Esophagus mucosa (tissue), 1 donor: ENCODE measurements around the gene WDR38. TPM values are rescaled to one million over a fixed set of nuclear protein-coding genes. Genes with fewer than 3 reads are reported as not detected.

Experiments used
- ATAC-seq: fragments of 200-7000 bp; cut with Tn5 transposase; one replicate; pipeline ENCODE4 v1.9.1; 2020
- total RNA-seq: library from RNA; stranded (reverse); gene quantifications from one replicate; pipeline ENCODE4 v1.2.4, GENCODE V29; 2023
- donor health status: DM: yes; HTN: yes; CAD: no.

WDR38 gene
- total RNA-seq, 1 donor from 2014 or later, result not detected

DNA sequence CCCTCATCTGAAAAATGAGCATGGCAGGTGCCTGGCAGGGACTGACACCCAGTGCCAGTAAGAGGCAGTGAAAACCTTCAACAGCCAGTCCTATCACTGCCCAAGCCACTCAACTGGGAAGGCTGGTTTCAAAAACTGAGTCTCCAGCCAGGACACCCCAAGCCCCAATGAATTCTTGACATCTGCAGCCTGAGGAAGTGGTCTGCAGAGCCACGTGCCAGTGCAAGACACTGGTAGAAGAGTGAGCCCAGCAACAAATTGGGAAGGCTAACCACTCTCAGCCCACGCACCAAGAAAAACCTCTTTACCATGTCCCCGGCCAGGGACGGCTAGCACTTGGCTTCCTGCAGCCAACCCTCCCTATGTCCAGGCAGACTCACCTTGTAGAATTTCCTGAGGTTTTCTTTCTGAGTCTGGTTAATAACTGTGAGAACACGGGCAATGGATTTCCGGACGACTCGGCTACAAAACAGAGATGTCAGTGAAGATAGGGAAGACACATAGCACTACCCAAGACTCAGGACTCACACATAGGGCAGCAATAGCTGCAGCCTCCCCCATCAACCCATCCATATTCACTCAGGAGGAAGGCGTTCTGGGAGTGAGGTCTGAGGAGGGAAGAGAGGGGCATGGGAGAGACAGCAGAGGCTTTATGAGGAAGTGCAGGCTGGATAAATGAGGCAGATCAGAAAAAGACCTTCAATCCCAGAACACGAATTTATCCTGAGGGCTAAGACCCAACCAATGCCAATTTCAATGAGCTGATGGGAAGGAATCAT is 6.7 kb downstream of the WDR38 start:
- ATAC-seq, result no peak

DNA sequence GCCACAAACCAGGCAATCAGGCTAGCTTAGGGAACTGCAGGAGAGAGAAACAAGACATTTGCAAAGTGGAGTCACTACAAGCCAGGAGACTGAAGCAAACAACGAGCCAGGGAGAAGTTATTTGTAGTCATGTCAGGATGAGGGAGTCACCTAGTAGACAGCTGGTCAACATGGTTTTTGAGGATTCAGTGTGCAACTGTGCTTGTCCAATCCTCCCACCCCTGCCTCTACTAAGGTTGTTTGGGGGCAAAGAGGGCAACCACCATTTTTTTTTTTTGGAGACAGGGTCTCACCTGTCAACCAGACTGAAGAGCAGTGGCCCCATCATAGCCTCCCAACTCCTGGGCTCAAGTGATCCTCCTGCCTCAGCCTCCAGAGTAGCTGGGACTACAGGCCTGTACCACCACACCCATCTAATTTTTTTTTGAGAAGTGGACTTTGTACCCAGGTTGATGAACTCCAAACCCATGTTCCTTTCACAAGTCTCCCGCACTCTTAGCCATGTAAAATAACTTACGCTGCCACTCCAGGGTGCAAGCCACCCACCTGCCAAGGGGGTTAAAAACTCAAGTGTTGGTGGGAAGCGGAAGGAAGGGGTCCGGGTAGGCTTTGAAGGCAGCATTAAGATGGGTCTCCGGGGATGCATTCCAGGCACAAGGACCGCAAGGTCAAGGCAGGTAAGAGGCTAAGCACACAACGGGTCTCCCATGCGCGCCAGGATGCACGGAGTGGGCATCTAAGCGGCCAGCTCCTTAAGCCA is 7.5 kb downstream of the WDR38 start:
- ATAC-seq, result no peak

DNA sequence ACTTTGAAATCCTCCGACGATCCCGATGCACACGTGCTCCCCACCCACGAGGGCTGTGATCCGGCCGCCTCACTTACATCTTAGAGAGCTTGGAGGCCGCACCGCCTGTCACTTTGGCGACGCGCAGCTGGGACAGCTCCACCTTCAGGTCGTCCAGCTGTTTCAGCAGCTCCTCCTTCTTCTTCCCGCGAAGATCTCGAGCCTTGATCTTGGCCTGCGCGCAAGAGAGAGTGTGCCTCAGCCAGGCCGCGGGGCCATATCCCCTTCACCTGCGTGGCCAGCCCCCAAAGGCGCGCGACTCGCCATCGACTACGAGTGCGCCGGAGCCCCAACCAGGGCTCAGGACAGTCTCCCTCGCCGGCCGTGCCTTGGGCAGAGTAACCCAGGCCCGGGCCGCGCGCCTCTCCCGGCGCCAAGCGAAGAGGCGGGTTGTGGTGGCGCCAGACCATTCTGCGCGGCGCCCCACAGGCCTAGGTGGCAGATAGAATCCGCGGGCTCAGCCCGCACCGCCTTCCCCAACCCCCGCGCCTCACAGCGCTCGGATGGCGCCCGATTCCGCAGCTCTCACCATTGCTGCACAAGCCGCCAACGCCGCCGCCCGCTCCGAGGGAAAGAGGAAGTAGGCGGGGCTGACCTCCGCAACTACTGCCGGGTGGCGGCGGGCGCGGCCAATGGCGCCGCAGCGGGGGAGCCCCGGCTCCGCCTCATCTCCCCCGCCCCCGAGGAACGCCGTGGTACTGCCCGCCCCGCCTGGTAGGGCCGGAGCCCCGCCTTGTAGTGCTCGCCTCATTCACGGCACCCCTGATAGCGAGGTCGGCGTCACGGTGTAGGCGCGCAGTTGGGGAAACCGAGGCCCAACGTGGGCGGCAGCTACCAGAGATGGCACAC is 8.3 kb downstream of the WDR38 start, which contains the start of the genes ARPC5L and RPL35:
TSS of gene ARPC5L (plus strand) at position 789 of the 888 bp plus-strand sequence. CDS start 7,161 bp downstream, outside the sequence.
TSS of gene RPL35 (minus strand) at position 616 of the 888 bp plus-strand sequence. CDS start at position 571, 45 bp downstream.
- peak; percentile 92 for ATAC-seq

DNA sequence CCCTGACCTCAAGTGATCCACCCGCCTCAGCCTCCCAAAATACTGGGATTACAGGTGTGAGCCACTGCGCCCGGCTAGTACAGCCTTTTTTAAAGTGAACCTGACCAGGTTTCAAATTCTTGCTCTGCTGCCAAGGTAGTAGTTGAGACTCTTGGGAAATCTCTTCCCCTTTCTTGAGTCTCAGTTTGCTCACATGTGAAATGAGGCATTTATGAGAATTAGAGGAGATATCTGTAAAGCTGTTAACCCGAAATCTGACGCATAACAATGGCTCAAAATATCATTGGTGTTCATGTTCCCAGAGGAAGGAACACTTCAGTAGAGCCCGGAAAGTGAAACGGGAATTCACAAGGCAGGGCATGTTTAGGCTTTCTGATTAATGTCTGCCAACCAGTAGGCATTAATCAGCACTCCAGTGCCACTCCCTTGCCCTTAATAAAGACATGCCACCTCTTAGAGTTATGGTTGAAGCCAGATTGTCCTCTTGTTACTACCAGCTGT is 10.2 kb downstream of the WDR38 start:
- ATAC-seq, result peak; percentile 62

DNA sequence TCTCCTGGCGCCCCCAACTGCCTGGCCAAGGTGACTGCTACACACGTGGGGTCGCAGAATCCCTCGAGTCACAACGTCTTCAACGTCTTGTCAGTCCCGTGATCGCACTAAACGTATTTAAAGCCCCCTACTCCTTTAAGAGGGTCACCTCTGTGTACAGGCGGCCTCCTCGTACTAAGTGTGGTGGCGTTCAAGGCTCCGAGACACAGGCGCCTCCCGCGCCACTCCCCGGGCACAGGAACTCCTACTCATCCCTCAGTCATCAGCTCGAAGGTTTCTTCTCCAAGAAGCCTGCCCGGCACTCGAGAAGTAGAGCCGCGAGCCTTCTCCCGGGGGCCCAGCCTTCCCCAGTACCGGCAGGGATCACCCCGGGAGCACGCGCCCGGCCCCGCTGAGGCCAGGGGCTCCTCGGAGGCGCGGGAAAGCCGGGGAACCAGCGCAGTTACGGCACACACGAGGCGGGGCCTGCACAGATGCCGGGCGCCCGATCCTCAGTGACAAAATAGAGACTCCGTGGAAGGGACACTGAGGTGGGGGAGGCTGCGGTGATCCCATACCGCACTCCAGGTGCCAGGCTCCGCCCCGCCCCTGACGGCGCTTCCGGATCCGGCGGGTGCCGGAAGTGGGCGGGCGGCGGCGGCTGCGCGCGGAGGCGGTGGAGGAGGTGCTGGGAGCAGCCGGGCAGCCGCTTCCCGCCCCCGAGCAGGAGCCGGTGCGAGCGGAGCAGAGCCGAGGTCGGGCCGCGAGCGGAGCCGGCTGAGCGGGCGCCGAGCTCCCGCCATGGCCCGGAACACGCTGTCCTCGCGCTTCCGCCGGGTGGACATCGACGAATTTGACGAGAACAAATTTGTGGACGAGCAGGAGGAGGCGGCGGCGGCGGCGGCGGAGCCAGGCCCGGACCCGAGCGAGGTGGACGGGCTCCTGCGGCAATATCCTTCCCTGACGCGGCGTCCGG is 15.5 kb downstream of the WDR38 start:
- ATAC-seq, result peak; percentile 86

DNA sequence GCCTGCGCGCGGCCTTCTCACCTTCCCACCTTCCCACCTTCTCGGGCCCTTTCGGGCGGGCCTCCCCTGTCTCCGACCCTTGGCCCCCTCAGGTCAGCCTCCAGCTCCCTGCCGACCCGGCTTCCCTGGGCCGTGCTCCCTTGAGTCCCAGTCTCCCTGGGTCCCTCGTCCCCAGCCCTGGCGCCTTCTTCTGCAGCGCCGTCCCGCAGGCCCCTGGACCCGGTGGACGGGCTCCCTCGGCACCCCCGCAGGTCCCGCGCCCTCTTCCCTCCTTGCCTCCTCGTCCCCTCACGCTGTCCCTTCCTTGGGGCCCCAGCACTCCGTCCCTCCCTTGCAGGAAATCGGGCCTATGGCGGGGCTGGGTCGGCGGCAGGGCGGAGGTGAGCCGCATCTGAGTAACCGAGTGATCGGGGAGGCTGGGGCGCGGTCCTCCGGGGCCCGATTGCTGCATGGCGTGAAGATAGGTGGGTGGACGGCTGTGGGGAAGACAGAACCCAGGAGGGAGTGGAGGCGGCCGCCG is 16.3 kb downstream of the WDR38 start:
- ATAC-seq, result peak; percentile 36

DNA sequence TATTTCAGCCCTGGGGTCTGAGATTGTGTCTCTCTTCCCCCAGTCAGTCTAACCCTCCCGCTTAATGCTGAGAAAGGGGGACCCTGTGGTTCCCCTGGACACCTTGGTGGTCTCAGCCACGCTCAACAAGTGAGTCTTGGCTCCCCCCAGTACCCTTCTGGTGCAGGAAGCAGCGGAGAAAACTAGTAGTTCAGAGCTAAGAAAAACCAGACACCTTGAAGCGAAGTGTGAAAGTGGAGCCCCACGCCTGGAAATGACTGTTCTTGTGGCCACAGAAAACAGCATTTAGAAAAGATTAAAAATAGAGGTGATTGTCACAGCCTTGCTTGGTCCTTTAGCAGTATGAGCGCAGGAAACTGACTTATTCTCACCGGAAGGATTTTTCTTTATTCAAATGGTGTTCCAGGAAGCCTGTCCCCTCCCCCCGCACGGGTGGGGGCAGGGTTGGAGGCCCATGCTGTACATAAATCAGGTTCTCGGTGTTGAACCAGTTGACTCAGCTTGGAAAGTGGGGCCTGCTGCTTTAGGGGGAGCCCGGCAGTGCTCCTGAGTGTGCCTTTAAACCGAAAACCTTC is 16.8 kb downstream of the WDR38 start:
- ATAC-seq, result peak; percentile 26

DNA sequence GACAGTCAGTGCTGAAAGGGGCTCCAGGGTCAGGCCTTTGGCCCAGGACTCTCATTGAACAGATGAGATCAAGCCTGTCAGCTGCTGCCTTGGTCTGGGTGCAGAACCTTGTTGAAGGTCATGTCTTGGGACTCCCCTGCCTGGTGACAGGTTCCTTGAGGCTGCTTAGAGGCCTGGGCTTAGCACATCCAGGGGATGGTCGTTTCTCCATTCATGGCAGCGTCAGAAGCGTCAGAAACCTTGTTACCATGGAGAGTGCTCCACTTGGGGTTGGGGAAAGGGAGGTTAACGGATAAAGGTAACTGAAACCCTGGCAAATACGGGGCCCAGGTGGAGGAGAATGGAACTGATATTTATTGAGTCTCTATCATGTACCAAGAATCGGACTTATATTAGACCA is 17.5 kb downstream of the WDR38 start:
- ATAC-seq, result no peak

DNA sequence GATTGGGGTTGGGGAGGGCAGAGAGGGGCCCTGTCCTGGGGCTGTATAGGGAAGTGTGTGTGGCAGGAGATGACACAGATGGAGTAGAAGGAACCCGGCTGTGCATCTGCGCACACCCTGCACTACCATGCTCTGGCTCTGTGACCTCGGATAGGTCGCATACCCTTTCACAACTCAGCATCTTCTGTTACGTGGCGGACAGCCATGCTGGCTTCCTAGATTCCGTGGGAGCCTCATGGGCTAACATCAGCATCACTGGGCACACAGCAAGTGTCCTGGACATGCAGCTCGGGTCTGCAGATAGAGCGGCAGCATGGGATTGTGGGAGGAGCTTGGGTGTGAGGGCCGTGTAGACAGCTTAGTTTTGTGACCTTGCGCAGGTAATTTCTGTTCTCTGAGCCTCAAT is 17.9 kb downstream of the WDR38 start:
- ATAC-seq, result no peak

DNA sequence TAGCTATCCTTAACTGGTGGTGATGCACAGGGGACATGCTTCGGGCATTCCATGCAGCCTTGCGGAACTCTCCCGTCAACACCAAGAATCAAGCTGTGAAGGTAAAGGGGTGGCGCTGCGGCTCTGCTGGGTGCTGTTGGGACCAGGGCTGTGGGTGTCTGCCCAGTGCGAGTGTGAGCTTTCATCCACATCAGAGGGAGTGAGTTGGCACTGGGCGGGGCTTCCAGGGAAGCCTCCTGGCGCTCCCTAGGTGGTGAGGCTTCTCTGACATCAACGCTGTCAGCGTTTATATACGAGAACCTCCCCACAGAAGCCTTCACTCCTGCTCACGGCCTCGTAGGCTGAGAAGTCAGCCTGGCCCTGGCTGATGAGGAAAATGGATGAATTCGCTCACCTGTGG is 20.4 kb downstream of the WDR38 start:
- peak; percentile 60 for ATAC-seq

DNA sequence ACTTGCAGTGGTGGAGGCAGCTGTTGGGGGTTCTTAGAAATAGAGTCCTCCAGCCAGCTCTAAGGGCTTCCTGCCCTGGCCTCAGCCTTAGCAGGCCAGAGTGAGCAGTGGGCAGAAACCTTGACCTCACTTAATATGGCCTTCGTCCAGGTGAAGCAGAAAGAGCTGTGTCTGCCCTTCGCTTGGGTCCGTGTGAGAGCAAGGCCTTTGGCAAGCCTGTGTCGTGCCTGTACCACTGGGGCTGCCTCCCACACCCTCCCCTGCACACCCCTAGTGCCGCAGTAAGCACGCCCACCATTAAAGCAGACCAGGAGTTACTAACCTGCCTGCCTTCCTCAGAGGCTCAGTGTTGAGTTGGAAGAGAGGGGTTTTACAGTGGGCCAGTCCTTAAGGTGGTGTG is 22.2 kb downstream of the WDR38 start:
- no peak for ATAC-seq

DNA sequence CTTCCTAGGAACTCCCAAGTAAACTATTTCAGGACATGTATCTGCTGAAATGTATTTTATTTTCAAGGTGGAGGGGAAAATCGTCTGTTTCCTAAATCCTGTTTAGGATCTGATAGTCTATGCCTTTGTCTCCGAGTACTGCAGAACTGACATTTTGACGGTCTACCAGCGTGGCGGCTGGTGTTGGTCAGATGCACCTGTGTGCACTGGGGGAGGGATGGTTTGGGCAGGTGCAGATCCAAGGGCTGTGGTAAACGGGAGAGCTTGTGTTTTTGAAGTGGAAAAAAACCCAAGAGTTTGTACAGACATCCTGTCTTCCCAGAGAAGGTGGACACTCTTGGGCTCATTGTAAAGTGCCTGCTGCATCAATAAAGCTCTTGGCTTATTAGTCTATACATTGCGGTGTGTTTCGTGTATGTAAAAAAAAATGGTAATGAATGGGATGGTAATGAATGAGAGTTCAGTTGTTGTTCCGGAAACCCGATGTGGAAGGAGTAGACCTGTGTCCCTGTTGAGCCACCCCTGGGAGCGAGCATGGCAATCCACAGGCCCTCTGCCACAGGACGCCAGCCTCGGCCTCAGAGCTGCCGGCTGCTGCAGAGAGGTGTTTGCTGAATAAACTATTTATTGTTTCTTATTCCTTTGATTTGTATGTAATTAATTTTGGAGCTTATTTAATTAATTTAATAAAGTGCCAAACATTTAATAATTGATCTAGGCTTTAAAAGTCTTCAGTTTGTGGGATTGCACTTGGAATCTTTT is 23.9 kb downstream of the WDR38 start:
- no peak for ATAC-seq

DNA sequence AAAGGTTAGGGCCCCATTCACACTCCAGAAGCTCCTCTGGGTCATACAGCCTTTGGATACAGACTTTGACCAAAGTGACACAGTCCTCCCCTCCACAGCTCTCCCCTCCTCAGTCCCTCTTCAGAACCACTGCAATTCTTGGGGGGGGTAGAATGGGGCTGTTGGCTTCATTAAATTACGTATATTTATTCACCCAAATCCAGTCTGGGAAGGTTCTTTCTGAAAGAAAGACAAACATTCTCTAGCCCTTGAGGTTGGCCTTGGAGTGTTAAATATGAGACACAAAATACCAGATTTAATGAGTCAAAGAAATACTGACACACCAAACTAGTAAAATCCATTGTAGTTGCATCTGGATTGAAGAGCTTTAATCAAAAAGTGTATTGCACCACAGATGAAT is 24.8 kb downstream of the WDR38 start:
- no peak for ATAC-seq

DNA sequence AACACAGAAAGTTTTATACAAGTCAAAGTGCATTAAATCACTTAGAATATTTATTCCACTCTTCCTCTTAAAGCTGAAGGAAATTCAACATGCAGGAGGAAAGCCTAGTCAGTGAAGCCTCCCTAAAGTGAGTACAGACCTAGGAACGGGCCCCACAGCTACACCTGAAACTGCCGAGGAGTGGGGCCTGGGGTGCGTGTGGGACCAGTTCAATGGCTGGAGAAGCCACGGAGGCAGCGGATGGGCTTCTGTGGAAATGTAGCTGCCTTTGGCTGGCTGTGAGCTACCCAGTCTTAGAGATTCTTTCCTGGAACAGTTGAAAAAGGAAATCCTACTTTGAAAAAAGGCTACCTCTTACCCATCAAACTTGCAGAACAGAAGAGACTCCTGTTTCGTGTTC is 25.3 kb downstream of the WDR38 start:
- ATAC-seq, result no peak

DNA sequence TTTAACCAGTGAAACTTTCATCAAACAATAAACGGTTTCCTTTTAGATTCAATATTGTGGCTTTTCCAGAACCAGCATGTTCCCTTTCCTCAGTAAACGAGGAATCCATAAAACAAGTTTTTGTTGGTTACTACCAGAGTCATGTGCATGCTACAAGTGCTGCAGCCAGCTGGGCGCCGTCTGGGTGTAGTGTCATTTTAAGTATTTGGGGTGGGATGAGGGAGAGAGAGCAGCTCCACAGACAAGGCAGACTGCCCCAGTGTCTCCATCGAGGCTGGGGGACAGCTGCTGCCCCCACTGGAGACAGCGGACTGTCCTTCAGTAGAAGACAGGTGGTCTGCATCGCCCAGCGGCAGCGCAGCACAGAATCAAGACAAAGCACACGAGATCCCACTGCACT is 26.0 kb downstream of the WDR38 start:
- no peak for ATAC-seq

DNA sequence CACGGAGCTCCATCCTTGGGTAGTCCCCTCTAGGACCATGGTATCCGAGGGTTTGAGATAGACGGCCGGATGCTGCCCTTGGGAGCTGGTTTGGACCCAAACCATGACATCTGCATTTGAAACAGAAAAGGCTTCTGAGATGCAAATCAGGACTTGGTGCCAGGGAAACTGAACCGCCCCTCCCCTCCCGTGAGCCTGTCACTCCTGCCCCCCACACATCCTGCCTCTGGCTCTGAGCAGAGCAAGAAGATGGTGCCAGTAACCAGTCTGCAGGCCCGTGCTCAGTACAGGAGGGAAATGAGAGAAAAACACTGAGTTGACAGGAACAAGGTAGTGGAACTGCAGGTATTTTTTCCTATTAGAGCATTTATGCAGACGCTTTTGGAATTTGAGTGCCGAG is 27.2 kb downstream of the WDR38 start:
- ATAC-seq, result no peak

DNA sequence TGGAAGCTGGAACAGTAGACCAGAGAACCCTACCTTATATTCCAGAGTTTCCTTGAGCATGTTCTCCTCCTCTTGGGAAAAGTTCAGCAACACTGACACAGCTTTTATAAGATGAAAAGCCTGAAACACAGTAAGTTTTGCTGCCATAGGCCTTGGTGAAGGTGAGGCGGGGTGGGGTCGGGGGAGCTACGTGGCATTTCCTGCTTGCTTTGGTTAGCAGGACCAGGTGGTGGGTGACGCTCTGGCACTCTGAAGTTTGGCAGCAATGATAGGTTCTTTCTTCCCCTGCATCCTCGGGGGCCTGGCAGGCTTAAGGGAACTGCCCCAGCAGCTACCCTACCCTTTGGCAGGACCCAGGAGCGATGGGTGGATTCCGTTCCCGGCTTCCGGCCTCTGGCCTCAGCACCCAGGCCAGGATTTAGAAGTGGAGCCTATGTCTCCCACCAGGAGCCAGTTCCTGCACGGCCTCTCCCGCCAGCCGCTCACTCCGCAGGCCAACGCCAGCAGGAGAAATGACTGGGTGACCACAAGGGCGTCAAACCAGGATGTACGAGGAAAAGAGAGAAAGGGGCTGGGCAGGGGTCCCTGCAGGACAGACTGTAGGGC is 28.0 kb downstream of the WDR38 start:
- no peak for ATAC-seq

DNA sequence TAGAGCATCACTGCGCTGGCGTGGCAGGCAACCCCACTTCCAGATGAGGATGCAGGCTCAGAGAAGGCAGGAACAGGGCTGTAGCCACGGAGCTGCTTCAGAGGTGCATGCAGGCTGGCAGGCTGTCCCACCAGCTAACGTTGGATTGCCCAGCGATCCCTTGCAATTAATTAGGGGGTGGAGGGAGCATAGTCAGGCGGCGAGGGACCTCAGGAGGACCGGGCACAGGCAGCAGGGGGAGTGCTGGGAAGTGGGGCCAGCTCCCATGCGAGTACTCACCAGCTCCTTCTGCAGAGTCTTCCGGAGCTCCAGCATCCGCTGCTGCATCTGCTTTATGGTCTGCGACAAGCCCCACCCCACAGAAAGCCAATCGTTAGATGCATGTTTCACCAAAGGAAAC is 29.0 kb downstream of the WDR38 start:
- ATAC-seq, result no peak

DNA sequence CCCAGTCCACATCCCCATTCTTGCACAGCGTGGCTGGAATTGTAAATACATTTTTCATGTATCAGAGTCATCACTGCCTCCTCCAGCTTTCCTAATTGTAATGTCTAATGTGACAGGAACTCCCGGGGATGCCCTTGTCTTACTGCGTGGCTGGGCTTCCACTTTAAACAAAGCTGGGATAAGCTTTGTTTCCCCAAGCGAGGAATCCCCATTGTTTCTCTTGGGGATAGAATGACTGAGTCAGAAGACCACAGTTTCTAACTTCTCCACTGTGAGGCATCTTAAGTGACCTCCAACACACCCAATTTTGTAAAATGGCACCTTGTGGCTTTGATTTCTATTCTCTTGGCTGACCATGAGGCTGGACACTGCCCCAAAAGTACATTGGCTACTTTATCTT is 31.1 kb downstream of the WDR38 start:
- ATAC-seq, result no peak

DNA sequence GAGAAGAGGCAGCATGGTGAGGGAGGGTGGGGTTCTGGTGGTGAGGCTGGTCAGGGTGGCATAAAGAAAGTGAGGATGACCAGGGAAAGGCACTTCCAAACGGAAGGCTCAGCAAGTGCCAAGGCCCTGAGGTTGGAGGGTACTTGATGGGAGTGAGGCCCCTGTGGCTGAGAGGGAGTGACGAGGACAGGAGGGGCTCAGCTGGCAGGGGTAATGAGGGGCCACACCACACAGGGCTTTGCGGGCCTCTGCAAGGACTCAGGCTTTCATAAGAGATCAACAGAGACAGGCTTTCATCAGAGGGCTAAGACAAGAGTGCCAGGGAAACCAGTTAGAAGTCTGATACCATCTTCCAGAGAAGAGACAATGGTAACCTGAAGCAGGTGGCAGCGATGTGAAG is 32.3 kb downstream of the WDR38 start:
- ATAC-seq, result no peak
